Neutrophil (primary cell): ENCODE results near the gene GFM2.
"Not testable (repeated sequence)": the region's sequence is repeated elsewhere in the genome, so short reads cannot be mapped to it uniquely, and the experiment has no call there.

Experiments
- H3K27ac ChIP-seq: fragments of 200-600 bp; sonication (generic); 2 replicates; pipeline ENCODE4 v1.5.1; 2016; ENCODE audit warnings: mild to moderate bottlenecking, moderate library complexity
- H3K27me3 ChIP-seq: fragments of 200-600 bp; sonication (generic); 2 replicates; pipeline ENCODE4 v1.6.0; 2016; ENCODE audit warnings: mild to moderate bottlenecking
- H3K36me3 ChIP-seq: fragments of 200-600 bp; sonication (generic); 2 replicates; pipeline ENCODE4 v1.5.1; 2017
- H3K4me1 ChIP-seq, 2 experiments: fragments of 200-600 bp in 1 of 2; sonication (generic) in 1 of 2; 1 replicate in 1 of 2; 2 replicates in 1 of 2; pipeline versions ENCODE4 v1.5.1 to v1.6.1; 2013 to 2016; ENCODE audit warnings: low read depth in 1 of 2, low read length in 1 of 2, mild to moderate bottlenecking in 1 of 2, moderate library complexity in 1 of 2; ENCODE audit not compliant: control insufficient read depth in 1 of 2, insufficient read depth in 1 of 2
- H3K4me3 ChIP-seq, 2 experiments: fragments of 200-600 bp in 1 of 2; sonication (generic) in 1 of 2; 1 replicate in 1 of 2; 2 replicates in 1 of 2; pipeline ENCODE4 v1.5.1; 2013 to 2016; ENCODE audit warnings: low read depth in 1 of 2, low read length in 1 of 2, mild to moderate bottlenecking in 1 of 2, moderate library complexity in 1 of 2
- H3K9me3 ChIP-seq: fragments of 200-600 bp; sonication (generic); 2 replicates; pipeline ENCODE4 v1.5.1; 2016
- CTCF ChIP-seq: fragments of 200-600 bp; sonication (generic); IDR thresholded peaks from 2 replicates; pipeline ENCODE4 v1.5.1; 2016; ENCODE audit warnings: antibody characterized with exemption

GFM2 gene

GRCh38 chr5:74766849-74767578 is at the start of gene GFM2, which contains the start of gene NSA2:
GFM2 (minus strand) TSS chr5:74767117; CDS start chr5:74763742, 3,375 bp downstream.
NSA2 (plus strand) TSS chr5:74767249; CDS start chr5:74767361, 112 bp downstream.
- Histone ChIP-seq H3K4me3 (peak within 1 kb of the TSS; percentile 80 to 84), H3K4me1 (peaks cover 20 to 22% of the 10 kb centered on the region in 2 experiments), H3K36me3 (peaks cover 37% of the 10 kb centered on the region), H3K27ac (peak within 1 kb of the TSS; percentile 87), H3K9me3 (no peaks in the 10 kb centered on the region), H3K27me3 (no peaks in the 10 kb centered on the region)
- TF ChIP-seq CTCF = no peak

GRCh38 chr5:74810915-74811314 is 44.0 kb upstream of the GFM2 start:
- Histone ChIP-seq H3K9me3 (no peaks in the 10 kb centered on the region), H3K36me3 (no peaks in the 10 kb centered on the region), H3K4me1 (no peaks in the 10 kb centered on the region), H3K4me3 (no peak overlapping the region), H3K27ac (no peak overlapping the region), H3K27me3 (no peaks in the 10 kb centered on the region)
- no peak for TF ChIP-seq CTCF

DNA sequence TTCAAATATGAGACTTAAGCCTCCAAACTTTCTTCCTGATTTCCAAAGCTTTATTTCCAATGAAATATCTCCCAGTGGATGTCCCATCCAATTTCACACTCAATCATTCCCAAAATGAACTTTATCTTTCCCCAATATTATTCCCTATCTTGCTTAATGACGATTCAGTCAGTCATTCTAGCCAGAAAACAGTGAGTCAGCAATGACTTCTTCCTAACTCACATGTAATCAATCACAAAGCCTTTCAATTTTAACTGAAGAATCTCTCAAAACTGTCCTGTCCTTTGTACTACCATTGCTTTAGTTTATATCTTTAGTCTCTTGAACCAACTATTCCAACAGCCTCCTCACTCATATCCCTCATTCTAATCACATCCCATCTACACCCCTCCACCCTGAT is 35.0 kb upstream of the GFM2 start:
- TF ChIP-seq CTCF = no peak
- no peak overlapping the region for H3K4me3 ChIP-seq
- H3K27me3 ChIP-seq = no peaks in the 10 kb centered on the region
- H3K4me1 ChIP-seq = no peaks in the 10 kb centered on the region
- no peaks in the 10 kb centered on the region for H3K36me3 ChIP-seq
- H3K9me3 ChIP-seq = no peaks in the 10 kb centered on the region
- H3K27ac ChIP-seq = no peak overlapping the region

GRCh38 chr5:74801197-74801596 is 34.3 kb upstream of the GFM2 start:
- Histone ChIP-seq H3K36me3 (no peaks in the 10 kb centered on the region), H3K27ac (no peak overlapping the region), H3K4me3 (no peak overlapping the region), H3K4me1 (no peaks in the 10 kb centered on the region), H3K27me3 (no peaks in the 10 kb centered on the region), H3K9me3 (no peaks in the 10 kb centered on the region)
- no peak for TF ChIP-seq CTCF

DNA sequence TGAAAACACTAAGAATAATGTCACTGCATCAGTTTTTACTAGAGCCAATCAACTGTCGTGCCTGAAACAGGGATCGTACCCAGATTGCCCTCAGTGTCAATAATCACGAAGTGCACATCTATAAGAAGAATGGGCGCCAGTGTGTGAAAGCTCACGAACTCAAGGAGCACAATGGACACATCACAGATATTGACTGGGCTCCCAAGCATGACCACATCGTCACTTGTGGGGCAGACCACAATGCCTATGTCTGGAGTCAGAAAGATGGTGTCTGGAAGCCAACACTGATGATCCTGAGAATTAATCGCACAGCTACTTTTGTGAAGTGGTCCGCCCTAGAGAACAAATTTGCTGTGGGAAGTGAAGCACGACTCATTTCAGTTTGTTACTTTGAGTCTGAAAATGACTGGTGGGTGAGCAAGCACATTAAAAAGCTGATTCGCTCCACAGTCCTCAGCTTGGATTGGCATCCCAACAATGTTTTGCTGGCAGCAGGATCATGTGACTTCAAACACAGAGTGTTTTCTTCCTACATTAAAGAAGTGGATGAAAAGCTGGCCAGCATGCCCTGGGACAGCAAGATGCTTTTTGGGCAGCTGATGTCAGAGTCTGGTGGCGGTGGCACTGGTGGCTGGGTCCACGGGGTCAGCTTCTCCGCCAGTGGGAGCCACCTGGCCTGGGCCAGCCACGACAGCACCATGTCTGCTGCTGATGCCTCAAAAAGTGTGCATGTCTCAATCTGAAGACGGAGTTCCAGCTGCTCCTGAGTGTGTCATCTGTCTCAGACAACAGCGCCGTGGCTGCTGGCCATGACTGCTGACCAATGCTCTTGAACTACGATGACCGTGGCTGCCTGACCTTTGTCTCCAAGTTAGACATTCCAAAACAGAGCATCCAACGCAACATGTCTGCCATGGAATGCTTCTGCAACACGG is 32.3 kb upstream of the GFM2 start:
- no peak overlapping the region for H3K4me3 ChIP-seq
- no peak for TF ChIP-seq CTCF

GRCh38 chr5:74791669-74792068 is 24.8 kb upstream of the GFM2 start:
- not testable (repeated sequence) for H3K27me3 ChIP-seq, H3K27ac ChIP-seq, H3K36me3 ChIP-seq, H3K4me1 ChIP-seq, H3K9me3 ChIP-seq, H3K4me3 ChIP-seq

More for the DNA sequence above, 32.3 kb upstream of the GFM2 start:
- H3K27ac ChIP-seq = no peak overlapping the region
- H3K36me3 ChIP-seq = no peaks in the 10 kb centered on the region
- H3K4me1 ChIP-seq = no peaks in the 10 kb centered on the region
- no peaks in the 10 kb centered on the region for H3K27me3 ChIP-seq
- H3K9me3 ChIP-seq = no peaks in the 10 kb centered on the region
